Measurements from ENCODE around the gene C20orf204. TPM values are rescaled to one million over a fixed set of nuclear protein-coding genes. Genes with fewer than 3 reads are reported as not detected.

C20orf204 gene
- total and polyA plus RNA-seq, 7 donors: 0.25 to 0.71 (median 0.52) TPM; not detected in 1

GRCh38 chr20:64051561-64052325, 15.8 kb downstream of the C20orf204 start:
- DNase-seq (peak; percentile 63 to 83), ATAC-seq (peak; percentile 37 to 50 (median 44))
- Histone ChIP-seq H3K27me3 (ENCODE audit: insufficient read depth in 3 of 3, low read length in 2 of 3) (peaks cover 0 to 54% (median 24%) of the 10 kb centered on the region in 3 donors), H3K9me3 (no peaks in the 10 kb centered on the region), H3K27ac (peak overlapping the region; percentile 74), H3K36me3 (ENCODE audit: insufficient read depth in 1 of 2, low read depth in 1 of 2) (no peaks in the 10 kb centered on the region), H3K4me3 (peak overlapping the region; percentile 11), H3K4me1 (no peaks in the 10 kb centered on the region)
- intact Hi-C loops (cut with DNase I): no loop called here
- 67 to 70% (median 69%) methylated on average over 14 to 15 of the region's 15 CpGs for WGBS, 3 donors
- TF ChIP-seq, protein P1, sequence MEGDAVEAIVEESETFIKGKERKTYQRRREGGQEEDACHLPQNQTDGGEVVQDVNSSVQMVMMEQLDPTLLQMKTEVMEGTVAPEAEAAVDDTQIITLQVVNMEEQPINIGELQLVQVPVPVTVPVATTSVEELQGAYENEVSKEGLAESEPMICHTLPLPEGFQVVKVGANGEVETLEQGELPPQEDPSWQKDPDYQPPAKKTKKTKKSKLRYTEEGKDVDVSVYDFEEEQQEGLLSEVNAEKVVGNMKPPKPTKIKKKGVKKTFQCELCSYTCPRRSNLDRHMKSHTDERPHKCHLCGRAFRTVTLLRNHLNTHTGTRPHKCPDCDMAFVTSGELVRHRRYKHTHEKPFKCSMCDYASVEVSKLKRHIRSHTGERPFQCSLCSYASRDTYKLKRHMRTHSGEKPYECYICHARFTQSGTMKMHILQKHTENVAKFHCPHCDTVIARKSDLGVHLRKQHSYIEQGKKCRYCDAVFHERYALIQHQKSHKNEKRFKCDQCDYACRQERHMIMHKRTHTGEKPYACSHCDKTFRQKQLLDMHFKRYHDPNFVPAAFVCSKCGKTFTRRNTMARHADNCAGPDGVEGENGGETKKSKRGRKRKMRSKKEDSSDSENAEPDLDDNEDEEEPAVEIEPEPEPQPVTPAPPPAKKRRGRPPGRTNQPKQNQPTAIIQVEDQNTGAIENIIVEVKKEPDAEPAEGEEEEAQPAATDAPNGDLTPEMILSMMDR (IDR thresholded peaks at IDR 0.05): no peak

DNA sequence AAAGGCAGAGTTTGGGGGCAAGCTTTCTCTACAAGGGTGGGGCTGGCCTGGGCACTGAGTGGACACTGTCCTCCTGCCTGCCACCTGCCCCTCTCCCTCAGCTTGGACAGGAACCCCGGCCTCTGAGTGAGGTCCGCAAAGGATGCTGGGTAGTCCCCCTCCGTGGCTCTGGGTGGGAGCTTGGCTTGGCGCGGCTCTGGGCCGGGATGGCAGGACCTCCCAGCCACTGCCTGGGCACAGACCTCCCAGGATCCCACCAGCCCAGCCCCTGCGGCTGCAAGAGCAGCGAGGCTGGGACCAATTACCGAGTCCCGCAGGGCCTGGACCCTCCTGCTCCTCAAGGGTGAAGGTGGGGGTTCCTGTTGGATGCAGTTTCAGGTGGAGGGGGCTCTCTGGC, 16.3 kb downstream of the C20orf204 start:
- DNase-seq: no peak
- Histone ChIP-seq H3K4me1 (no peaks in the 10 kb centered on the region), H3K36me3 (ENCODE audit: insufficient read depth in 1 of 2, low read depth in 1 of 2) (no peaks in the 10 kb centered on the region), H3K4me3 (peak overlapping the region; percentile 18), H3K9me3 (no peaks in the 10 kb centered on the region), H3K27me3 (ENCODE audit: insufficient read depth in 3 of 3, low read length in 2 of 3) (peaks cover 0 to 48% (median 20%) of the 10 kb centered on the region in 3 donors), H3K27ac (peak overlapping the region; percentile 65)
- 54 to 68% (median 66%) methylated on average over 10 of the region's 10 CpGs for WGBS, 3 donors
- intact Hi-C loops (cut with DNase I): no loop called here
- ATAC-seq: no peak
- TF ChIP-seq, protein P1 (IDR thresholded peaks at IDR 0.05): no peak

DNA sequence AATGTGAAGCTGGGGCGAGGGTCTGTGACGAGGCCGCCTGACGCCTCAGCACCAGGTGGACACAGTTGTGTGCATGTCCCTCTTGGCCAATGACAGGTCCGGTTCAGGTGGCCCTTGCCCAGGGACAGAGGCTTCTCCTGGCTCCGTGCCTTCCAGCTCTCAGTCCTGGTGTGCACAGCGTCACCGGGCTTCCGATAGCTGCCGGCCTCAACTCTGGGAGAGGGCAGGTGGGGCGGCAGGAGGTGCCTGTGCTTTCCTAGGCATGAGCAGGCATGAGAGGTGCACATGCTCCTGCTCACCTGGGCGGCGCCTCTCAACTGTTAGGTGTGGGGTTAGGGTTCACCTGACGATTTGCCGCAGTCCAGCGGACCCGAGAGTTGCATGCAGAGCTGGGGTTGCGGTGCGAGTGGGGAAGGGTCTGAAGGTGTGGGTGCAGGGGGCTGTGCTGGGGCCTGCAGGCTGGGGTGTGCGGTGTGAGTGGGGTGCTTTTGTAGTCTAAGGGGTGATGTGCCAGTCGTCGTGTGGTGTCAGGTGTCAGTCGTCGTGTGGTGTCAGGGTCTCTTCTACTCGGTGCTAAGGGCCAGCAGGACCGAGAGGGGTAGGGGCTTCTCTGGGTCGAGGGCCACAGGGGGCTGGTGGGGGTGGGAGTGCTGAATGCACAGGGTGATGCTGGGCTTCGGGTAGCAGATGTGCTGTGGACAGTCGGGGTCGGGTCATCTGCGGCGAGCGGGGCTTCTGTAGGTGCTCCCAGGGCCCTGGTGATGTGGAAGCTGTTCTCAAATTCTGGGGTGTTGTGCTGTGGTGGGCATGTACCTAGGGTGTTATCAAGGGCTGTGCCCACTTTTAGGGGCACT, 17.2 kb downstream of the C20orf204 start:
- Histone ChIP-seq H3K27me3 (ENCODE audit: insufficient read depth in 3 of 3, low read length in 2 of 3) (peaks cover 0 to 39% (median 17%) of the 10 kb centered on the region in 3 donors), H3K9me3 (no peaks in the 10 kb centered on the region), H3K4me3 (peak overlapping the region; percentile 18), H3K4me1 (no peaks in the 10 kb centered on the region), H3K27ac (peak overlapping the region; percentile 65), H3K36me3 (ENCODE audit: insufficient read depth in 1 of 2, low read depth in 1 of 2) (no peaks in the 10 kb centered on the region)
- DNase-seq: no peak
- intact Hi-C loops (cut with DNase I): no loop called here
- ATAC-seq: no peak
- WGBS, 3 donors: 71 to 73% (median 72%) methylated on average over 31 to 33 of the region's 33 CpGs
- TF ChIP-seq, protein P1 (IDR thresholded peaks at IDR 0.05): no peak

DNA sequence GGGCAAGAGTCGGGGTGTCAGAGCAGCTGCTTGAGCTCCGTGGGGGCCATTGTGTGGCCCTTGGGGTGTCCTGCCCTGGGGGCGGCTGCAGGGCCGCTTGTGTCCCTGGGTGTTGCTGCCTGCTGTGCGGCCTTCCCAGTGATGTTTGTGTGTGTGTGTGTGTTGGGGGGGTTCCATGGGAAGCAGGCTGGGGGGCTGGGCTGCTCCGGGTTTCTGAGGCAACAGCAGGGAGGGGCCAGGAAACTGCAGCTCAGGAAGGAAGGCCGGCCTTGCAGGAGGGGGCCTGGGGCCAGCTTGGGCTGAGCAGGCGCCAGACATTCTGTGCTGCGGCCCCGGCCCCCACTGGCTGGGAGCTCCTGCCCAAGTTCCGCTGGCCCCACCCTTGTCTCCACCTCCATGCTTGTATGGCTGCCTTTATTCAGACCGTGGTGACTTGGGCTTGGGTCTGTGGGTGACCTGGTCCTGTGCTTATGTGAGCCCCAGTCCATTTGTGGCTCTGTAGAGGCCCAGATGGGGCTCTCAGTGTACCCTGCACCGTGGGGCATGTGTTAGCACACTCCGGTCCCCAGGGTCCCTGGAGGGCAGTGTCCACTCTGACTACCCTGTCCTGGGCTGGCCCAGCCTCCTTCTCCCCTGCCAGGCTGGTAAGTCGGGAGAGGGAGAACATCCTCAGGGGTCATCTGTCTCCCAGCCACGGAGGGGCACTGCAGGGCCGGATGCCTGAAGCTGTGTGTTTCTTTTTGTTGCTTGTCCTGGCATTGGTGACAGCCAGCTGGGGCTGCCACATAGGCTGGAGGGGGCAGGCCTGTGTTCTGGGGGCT, 18.1 kb downstream of the C20orf204 start:
- Histone ChIP-seq H3K4me3 (peak overlapping the region; percentile 33), H3K9me3 (no peaks in the 10 kb centered on the region), H3K4me1 (no peaks in the 10 kb centered on the region), H3K36me3 (ENCODE audit: insufficient read depth in 1 of 2, low read depth in 1 of 2) (no peaks in the 10 kb centered on the region), H3K27me3 (ENCODE audit: insufficient read depth in 3 of 3, low read length in 2 of 3) (peaks cover 0 to 31% (median 11%) of the 10 kb centered on the region in 3 donors), H3K27ac (peak overlapping the region; percentile 68)
- TF ChIP-seq, protein P1 (IDR thresholded peaks at IDR 0.05): no peak
- WGBS, 3 donors: 31 to 34% (median 32%) methylated on average over 15 to 17 of the region's 17 CpGs
- ATAC-seq (peak in 3 of 4 donors; percentile 16 to 21 (median 20)), DNase-seq (peak; percentile 61 to 78)
- intact Hi-C loops (cut with DNase I): no loop called here
